ENCODE results near the gene COL17A1. TPM values are rescaled to one million over a fixed set of nuclear protein-coding genes. Genes with fewer than 3 reads are reported as not detected.

Gene COL17A1
- total and polyA plus RNA-seq, 2 donors (not counting 1 experiment from before 2014, with no cell fraction given): under 0.01 to 0.12 TPM

- Histone ChIP-seq H2AFZ (ENCODE audit: low read length) (no peak overlapping the region), H3K27me3 (ENCODE audit: control insufficient read depth, insufficient read depth, low read length) (no peaks in the 10 kb centered on the region), H3K4me1 (ENCODE audit: control insufficient read depth, extremely low read depth, insufficient read depth, low read length) (no peaks in the 10 kb centered on the region), H4K20me1 (ENCODE audit: control insufficient read depth, extremely low read depth, insufficient read depth, low read length) (no peaks in the 10 kb centered on the region), H3K79me2 (ENCODE audit: control insufficient read depth, insufficient read depth, low read length) (no peaks in the 10 kb centered on the region), H3K4me2 (ENCODE audit: extremely low read depth, insufficient read depth, low read length) (no peak overlapping the region), H3K9ac (ENCODE audit: insufficient read depth, low read length) (no peak overlapping the region), H3K27ac (ENCODE audit: insufficient read depth, low read length) (no peak overlapping the region), H3K4me3 (replicated peaks in 1 of 4; ENCODE audit: control extremely low read depth in 1 of 4, insufficient read depth in 1 of 4, low read depth in 3 of 4, low read length in 4 of 4) (no peak overlapping the region), H3K36me3 (ENCODE audit: control insufficient read depth, insufficient read depth, low read length) (no peaks in the 10 kb centered on the region), H3K9me3 (ENCODE audit: control insufficient read depth, insufficient read depth, low read depth, low read length) (no peaks in the 10 kb centered on the region)
- TF ChIP-seq EZH2 (IDR thresholded peaks at IDR 0.05; ENCODE audit: low read length, missing control alignments) (no peak), CTCF (conservative IDR thresholded peaks at IDR 0.05 in 1 of 2, IDR thresholded peaks at IDR 0.05 in 1 of 2; ENCODE audit: low read depth in 1 of 2, low read length in 2 of 2) (no peak)
- DNase-seq (ENCODE audit: low read depth in 2 of 2): no peak
Observed at GRCh38 chr10:104104926-104105325, 19.2 kb upstream of the COL17A1 start.

- Histone ChIP-seq H3K4me1 (ENCODE audit: control insufficient read depth, extremely low read depth, insufficient read depth, low read length) (no peaks in the 10 kb centered on the region), H4K20me1 (ENCODE audit: control insufficient read depth, extremely low read depth, insufficient read depth, low read length) (no peaks in the 10 kb centered on the region), H3K36me3 (ENCODE audit: control insufficient read depth, insufficient read depth, low read length) (no peaks in the 10 kb centered on the region), H3K27ac (ENCODE audit: insufficient read depth, low read length) (no peak overlapping the region), H3K4me3 (replicated peaks in 1 of 4; ENCODE audit: control extremely low read depth in 1 of 4, insufficient read depth in 1 of 4, low read depth in 3 of 4, low read length in 4 of 4) (no peak overlapping the region), H3K9ac (ENCODE audit: insufficient read depth, low read length) (no peak overlapping the region), H3K9me3 (ENCODE audit: control insufficient read depth, insufficient read depth, low read depth, low read length) (no peaks in the 10 kb centered on the region), H3K4me2 (ENCODE audit: extremely low read depth, insufficient read depth, low read length) (no peak overlapping the region), H3K79me2 (ENCODE audit: control insufficient read depth, insufficient read depth, low read length) (no peaks in the 10 kb centered on the region), H2AFZ (ENCODE audit: low read length) (no peak overlapping the region), H3K27me3 (ENCODE audit: control insufficient read depth, insufficient read depth, low read length) (no peaks in the 10 kb centered on the region)
- DNase-seq (ENCODE audit: low read depth in 2 of 2): no peak
- TF ChIP-seq CTCF (conservative IDR thresholded peaks at IDR 0.05 in 1 of 2, IDR thresholded peaks at IDR 0.05 in 1 of 2; ENCODE audit: low read depth in 1 of 2, low read length in 2 of 2) (no peak), EZH2 (IDR thresholded peaks at IDR 0.05; ENCODE audit: low read length, missing control alignments) (no peak)
Observed at GRCh38 chr10:104104418-104104817, 18.7 kb upstream of the COL17A1 start.

- H3K9ac ChIP-seq (ENCODE audit: insufficient read depth, low read length): no peak overlapping the region
- no peaks in the 10 kb centered on the region for H4K20me1 ChIP-seq (ENCODE audit: control insufficient read depth, extremely low read depth, insufficient read depth, low read length)
- H3K4me2 ChIP-seq (ENCODE audit: extremely low read depth, insufficient read depth, low read length): no peak overlapping the region
- no peak for DNase-seq (ENCODE audit: low read depth in 2 of 2)
- H3K27me3 ChIP-seq (ENCODE audit: control insufficient read depth, insufficient read depth, low read length): no peaks in the 10 kb centered on the region
- no peak overlapping the region for H3K4me3 ChIP-seq (replicated peaks in 1 of 4; ENCODE audit: control extremely low read depth in 1 of 4, insufficient read depth in 1 of 4, low read depth in 3 of 4, low read length in 4 of 4)
- H3K79me2 ChIP-seq (ENCODE audit: control insufficient read depth, insufficient read depth, low read length): no peaks in the 10 kb centered on the region
- no peaks in the 10 kb centered on the region for H3K9me3 ChIP-seq (ENCODE audit: control insufficient read depth, insufficient read depth, low read depth, low read length)
- TF ChIP-seq CTCF (conservative IDR thresholded peaks at IDR 0.05 in 1 of 2, IDR thresholded peaks at IDR 0.05 in 1 of 2; ENCODE audit: low read depth in 1 of 2, low read length in 2 of 2): no peak
- no peak for TF ChIP-seq EZH2 (IDR thresholded peaks at IDR 0.05; ENCODE audit: low read length, missing control alignments)
- H3K36me3 ChIP-seq (ENCODE audit: control insufficient read depth, insufficient read depth, low read length): no peaks in the 10 kb centered on the region
- no peak overlapping the region for H3K27ac ChIP-seq (ENCODE audit: insufficient read depth, low read length)
- H3K4me1 ChIP-seq (ENCODE audit: control insufficient read depth, extremely low read depth, insufficient read depth, low read length): no peaks in the 10 kb centered on the region
- no peak overlapping the region for H2AFZ ChIP-seq (ENCODE audit: low read length)
Observed at GRCh38 chr10:104103956-104104355, 18.3 kb upstream of the COL17A1 start.

All from fibroblast of lung (primary cell).